ENCODE measurements around the gene ZFP3.
"Not testable (repeated sequence)": the region's sequence is repeated elsewhere in the genome, so short reads cannot be mapped to it uniquely, and the experiment has no call there.

The ZFP3 gene

DNA sequence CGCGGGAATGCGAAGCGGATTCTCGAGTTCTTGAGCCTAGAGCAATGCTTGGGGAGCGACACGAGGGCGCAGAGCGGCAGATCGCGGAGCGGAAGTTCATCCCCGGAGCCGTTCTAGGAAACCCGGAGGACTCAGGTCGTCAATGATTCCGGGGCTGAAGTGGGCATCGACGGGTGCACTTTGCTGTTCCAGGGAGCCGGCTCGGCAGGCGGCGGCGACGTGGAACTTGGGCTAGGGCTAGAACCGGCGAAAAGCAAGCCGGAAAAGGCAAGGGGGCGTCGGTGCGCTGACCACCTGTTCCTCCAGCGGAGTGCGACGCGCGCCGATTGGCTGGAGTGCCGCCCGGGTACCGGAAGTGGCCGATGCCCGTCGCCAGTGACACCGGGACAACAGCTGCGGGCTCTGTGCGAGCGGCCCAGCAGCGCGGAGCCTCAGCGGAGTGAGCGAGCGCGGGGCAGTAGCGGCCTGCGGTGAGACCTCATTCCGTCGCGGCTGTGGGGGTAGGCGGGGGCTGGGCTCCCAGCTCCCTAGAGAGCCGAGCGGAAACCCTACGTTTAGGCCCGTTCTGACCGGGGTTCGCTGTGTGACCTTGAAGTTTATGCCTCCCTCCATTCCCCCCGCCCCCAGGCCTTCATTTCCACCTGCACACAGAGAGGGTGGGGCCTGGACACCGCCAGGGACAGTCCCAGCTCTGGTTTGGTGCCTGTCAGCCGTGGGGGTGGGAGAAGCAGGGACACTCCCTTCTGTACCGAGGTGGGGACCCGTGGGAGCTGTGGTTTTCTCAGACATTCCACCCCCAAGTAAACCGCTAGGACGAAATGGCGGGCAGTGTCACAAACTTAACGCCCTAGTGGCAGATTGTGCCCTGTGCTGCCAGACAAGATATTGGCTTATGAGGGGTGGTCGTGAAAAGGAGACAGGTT lies at the start of gene ZFP3:
Gene ZFP3, plus strand, starts transcription at position 362 of the 923 bp plus-strand sequence. CDS start 13,038 bp downstream, outside the sequence.
- peak; percentile 55 for DNase-seq (ENCODE audit: low read depth)
- peak within 1 kb of the TSS; percentile 76 for H3K4me3 ChIP-seq (ENCODE audit: low read depth, low read length)

DNA sequence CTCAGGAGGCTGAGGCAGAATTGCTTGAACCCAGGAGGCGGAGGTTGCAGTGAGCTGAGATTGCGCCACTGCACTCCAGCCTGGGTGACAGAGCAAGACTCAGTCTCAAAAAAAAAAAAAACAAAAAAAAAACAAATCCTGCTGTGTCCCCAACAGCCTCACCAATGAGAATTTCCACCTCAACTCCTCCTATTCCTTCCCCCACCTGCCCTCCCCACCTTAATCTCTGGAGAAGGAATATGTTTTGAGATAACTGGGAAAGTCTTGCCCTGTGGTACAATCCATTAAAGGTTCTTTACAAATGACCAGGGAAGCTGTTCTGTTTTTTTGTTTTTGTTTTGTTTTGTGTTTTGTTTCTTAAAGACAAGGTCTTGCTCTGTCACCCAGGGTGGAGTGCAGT lies 48.1 kb upstream of the ZFP3 start:
- not testable (repeated sequence) for H3K4me3 ChIP-seq (ENCODE audit: low read depth, low read length); DNase-seq (ENCODE audit: low read depth)

DNA sequence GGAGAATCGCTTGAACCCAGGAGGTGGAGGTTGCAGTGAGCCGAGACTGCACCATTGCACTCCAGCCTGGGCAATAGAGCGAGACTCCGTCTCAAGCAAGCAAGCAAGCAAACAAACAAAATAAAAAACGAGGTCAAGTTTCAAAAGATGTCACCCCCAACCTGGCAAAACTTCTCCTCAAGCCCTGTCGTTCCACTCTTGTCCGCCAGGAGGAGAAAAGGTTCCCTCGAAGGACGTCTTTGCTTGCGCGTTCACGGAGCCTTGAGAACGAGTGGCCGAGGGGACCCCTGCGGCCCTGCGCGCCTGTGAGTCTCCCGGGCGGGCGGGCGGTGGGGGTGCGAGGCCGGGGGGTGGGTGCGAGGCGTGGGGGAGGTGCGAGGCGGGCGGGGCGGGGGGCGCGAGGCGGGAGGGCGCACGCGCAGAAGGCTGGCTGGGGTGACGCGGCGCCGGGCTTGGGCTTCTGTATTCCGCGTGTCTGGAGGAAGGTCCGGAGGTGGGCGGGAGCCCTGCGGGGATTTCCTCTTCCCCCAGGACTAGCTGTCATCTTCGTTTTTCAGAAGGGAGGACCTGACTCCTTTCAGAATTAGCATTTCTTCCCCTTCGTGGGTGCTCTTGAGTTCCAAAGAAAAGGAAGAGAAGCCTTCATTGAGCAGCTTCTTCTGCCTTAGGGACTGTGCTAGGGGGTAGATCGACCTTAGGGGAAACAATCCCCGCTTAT lies 46.7 kb upstream of the ZFP3 start:
- DNase-seq (ENCODE audit: low read depth): peak; percentile 35
- H3K4me3 ChIP-seq (ENCODE audit: low read depth, low read length): peak overlapping the region; percentile 41

DNA sequence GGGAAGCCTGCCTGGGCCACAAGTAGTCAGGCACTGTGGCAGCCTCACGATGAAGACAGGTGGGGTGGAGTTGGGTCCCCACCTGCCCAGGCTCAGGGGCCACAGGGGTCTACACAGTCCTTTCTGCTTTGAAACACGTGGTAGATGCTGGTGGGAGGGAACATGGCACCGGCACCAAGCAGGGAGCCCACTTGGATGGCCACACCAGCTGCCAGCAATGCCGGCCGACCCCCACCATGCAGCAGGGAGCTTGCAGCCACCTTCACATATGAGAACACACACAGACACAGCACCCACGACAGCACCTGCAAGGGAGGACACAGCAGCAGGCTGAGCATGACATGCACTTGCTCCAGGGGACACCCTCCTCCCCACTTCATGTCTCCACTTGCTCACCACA lies 45.4 kb upstream of the ZFP3 start:
- no peak overlapping the region for H3K4me3 ChIP-seq (ENCODE audit: low read depth, low read length)
- DNase-seq (ENCODE audit: low read depth): no peak

DNA sequence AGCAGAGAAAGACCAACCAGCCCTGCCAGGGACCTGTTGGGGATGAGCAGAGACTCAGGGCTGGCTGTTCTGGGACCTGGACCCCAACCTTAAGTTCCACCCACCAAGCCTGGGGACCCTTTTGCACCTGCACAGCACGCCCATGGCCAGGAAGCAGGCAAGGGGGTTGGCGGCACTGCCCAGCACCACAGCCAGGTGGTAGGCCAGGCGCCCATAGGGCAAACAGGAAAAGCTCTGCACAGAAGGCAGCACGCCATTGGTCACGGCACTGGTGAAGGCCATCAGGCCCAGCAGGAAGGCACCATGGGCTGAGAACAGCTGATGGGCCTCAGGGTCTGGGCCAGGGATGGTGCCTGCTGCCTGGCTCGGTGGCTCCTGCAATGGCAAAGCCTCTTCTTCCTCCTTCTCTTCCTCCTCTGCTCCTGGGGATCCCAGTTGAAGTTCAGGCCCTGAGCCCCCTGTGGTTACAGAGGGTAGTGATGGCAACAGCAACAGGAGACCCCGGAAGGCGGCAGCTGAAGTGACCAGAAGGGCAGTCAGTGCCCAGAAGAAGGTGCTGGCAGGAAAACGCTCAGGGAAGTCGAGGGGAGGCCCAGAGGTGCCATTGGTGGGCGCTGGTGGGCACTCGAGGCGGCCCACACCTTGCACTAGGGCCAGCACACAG lies 44.8 kb upstream of the ZFP3 start:
- no peak overlapping the region for H3K4me3 ChIP-seq (ENCODE audit: low read depth, low read length)
- DNase-seq (ENCODE audit: low read depth): no peak

DNA sequence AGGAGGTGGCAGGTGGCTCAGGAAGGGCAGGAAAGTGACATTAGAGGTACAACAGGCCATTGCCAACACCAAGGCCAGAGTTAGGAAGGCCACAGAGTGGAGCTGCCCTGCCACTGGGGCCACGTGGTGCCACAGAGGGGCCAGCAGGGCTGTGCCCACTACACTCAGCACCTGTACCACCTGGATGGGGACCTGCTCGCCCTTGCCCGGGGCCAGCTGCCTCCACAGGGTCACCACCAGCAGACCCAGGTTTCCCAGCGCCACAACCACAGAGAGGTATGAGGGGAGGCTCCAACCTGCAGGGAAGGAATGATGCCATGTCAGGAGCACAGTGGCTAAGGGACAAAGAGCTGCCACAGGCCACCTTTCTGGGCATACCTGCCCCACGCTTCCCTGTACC lies 44.2 kb upstream of the ZFP3 start:
- H3K4me3 ChIP-seq (ENCODE audit: low read depth, low read length): no peak overlapping the region
- no peak for DNase-seq (ENCODE audit: low read depth)

DNA sequence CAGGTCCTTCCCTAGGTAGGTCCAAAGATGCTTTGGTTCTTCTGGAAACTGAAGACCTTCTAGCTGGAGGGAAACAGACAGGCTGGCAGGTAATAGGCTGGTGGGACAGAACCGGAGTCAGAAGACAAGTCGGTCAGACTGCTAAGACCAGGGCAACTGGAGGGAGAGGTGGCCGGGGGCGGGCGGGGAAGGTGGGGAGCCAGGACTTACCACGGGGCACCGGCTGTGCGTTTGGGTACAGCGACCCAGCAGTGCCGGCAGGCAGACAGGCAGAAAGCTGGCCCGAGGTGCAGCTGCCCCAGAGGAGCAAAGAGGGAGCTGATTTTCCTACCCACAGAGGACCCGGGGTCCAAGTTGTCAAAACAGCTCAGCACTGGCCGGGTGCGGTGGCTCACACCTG lies 43.6 kb upstream of the ZFP3 start:
- DNase-seq (ENCODE audit: low read depth): no peak
- no peak overlapping the region for H3K4me3 ChIP-seq (ENCODE audit: low read depth, low read length)

DNA sequence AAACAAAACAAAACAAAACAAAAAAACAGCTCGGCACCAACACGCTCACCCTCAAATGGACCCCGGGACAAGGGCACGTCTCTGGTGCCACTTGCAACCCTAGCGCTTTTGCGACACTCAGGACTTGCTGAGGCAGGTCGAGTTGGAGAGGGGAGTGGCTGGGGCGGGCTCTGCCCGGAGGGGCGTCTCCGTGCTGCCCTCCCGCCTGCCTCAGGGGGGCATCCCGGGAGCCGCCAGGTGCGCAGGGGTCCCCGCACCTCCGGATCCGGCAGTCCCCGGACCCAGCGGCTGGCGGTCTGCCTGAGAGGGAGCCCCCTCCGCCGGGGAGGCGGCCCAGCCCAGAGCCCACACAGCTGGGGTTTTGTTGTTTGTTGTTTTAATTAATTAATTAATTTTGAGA lies 43.0 kb upstream of the ZFP3 start, which contains the start of gene SLC52A1:
Gene SLC52A1, minus strand, starts transcription at position 112 of the 400 bp plus-strand sequence. CDS start 820 bp downstream, outside the sequence.
- no peak for DNase-seq (ENCODE audit: low read depth)
- peak within 1 kb of the TSS; percentile 17 for H3K4me3 ChIP-seq (ENCODE audit: low read depth, low read length)

DNA sequence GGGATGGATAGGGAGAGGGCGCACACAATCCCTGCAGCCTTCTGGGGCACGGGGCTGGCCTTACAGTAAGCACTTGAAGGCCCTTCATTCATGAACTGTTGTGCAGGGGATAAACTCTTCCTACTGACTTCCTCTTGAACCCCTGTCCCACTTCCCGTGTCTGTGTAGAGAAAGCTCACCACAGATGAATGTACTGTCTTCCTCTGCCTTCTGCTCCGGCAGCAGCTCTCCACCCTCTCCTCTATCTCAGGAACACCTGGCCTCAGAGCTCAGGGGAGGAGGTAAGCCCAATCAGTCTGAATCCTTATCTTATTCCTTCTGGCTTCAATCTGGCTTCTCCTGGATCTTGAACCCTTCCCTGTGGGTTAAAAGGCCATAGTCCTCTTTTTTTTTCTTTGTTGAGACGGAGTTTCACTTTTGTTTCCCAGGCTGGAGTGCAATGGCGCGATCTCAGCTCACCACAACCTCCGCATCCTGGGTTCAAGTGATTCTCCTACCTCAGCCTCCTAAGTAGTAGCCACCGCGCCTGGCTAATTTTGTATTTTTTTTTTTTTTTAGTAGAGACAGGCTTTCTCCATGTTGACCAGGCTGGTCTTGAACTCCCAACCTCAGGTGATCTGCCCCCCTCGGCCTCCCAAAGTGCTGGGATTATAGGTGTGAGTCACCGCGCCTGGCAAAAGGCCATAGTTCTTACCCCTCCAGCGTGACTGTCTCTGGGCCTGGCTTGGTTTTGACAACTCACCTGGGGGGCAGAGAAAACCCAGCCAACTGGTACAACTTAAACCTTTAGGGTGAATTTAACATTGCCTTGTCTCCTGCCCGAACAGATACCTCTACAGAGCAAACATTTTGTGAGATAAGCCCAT lies 35.9 kb upstream of the ZFP3 start:
- DNase-seq (ENCODE audit: low read depth): no peak
- no peak overlapping the region for H3K4me3 ChIP-seq (ENCODE audit: low read depth, low read length)

DNA sequence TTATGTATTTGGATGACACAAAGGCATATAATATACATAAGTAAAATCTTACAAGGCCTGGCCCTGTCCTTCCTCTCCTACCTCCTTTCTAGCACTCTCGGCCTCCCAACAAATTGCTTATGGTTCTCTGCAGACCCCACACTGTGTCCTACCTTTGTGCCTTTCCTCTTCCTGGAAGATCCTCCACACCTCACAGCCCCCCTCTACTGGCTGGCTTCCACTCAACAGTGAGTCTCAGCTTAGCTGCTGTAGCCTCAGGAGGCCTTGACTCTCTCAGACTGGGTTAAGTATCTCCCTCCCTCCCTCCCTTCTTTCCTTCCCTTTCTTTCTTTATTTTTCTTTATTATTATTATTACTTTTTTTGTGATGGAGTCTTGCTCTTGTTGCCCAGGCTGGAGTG lies 34.7 kb upstream of the ZFP3 start:
- no peak for DNase-seq (ENCODE audit: low read depth)

DNA sequence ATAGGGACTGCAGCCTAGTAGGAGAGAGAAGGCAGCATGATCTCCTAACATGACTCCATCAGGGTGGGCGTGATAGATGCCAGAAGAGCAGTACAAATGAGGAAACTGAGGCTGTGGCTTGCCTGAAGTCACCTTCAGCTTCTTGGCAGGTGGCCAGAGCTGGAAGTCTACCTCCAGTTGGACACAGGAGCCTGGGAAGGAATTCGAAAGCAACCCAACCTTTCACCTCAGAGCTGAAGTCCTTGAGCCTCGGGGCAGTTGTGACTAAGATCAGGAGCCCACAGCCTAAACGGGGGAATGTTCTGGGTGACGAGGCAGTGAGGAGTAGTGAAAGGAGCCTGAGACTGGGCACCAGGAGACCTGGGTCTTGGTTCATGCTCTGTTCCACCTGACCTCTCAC lies 33.6 kb upstream of the ZFP3 start:
- DNase-seq (ENCODE audit: low read depth): no peak
- H3K4me3 ChIP-seq (ENCODE audit: low read depth, low read length): no peak overlapping the region

More for the DNA sequence above, 34.7 kb upstream of the ZFP3 start:
- H3K4me3 ChIP-seq (ENCODE audit: low read depth, low read length): no peak overlapping the region

DNA sequence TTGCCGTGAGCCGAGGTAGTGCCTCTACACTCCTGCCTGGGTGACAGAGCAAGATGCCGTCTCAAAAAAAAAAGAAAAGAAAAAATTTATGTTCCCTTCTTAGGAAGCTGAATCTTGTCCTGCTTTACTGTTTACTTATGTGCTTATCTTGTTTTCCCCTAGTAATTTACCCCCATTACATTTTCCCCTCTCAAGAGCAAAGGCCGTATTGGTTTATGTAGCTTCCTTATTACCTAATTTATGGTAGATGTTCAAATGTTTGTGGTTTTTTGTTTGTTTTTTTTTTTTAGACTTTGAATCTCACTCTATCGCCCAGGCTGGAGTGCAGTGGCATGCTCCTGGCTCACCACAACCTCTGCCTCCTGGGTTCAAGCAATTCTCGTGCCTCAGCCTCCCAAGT lies 32.8 kb upstream of the ZFP3 start:
- H3K4me3 ChIP-seq (ENCODE audit: low read depth, low read length): no peak overlapping the region
- DNase-seq (ENCODE audit: low read depth): no peak

DNA sequence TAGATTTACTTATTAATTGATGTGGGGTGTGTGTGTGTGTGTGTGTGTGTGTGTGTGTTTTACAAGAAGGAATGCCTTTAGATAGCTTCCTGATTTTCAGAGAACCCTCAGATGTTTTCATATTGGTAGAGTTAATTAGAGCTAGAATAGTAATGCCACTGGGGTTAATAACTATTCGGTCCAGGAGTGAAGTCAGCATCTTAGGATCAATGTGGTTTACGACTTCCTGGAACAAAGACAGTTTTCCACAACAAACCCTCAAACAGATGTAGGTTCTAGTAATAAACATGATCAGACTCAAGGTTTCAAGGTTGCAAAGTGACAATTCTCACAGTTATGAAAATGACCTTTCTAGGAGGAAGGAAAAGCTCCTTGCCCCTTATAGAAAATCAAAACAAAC lies 30.8 kb upstream of the ZFP3 start:
- no peak overlapping the region for H3K4me3 ChIP-seq (ENCODE audit: low read depth, low read length)
- DNase-seq (ENCODE audit: low read depth): no peak

DNA sequence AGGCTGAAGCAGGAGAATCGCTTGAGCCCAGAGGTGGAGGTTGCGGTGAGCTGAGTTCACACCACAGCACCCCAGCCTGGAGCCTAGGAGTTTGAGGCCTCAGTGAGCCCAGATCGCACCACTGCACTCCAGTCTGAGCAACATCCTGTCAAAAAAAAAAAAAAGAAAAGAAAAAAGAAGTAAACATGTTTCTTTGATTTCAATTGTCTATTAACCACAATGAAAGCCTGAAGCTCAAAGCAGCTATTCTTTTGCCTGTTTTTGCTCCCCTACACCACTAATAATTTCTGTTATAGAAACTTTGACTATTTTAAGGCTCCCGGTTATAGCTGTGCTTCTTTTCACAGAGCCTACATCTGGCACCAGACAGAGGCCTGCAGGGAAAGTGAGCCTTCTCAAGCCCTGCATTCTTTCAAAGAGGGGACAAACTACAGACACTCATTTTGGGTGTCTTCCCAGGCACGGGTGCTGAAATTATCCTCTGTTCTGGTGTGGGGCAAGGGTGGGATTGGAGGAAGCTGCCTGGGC lies 28.9 kb upstream of the ZFP3 start:
- no peak for DNase-seq (ENCODE audit: low read depth)
- H3K4me3 ChIP-seq (ENCODE audit: low read depth, low read length): no peak overlapping the region

DNA sequence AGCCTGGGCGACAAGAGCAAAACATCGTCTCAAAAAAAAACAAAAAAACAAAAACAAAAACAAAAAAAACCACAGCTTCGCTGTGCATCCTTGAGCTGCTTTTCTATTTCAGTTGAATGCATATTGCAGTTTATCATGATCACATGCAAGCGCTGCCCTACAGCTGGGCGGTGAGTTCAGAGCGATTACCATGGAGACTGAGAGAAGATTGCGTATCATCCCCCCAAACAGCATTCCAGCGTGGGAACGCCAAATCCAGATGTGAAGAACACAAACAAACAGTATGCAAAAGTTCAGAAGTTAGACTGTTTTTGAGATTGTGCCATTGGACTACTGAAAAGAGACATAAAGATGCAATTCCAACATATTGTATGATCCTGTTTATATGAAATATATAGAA lies 28.0 kb upstream of the ZFP3 start:
- H3K4me3 ChIP-seq (ENCODE audit: low read depth, low read length): no peak overlapping the region
- DNase-seq (ENCODE audit: low read depth): no peak

DNA sequence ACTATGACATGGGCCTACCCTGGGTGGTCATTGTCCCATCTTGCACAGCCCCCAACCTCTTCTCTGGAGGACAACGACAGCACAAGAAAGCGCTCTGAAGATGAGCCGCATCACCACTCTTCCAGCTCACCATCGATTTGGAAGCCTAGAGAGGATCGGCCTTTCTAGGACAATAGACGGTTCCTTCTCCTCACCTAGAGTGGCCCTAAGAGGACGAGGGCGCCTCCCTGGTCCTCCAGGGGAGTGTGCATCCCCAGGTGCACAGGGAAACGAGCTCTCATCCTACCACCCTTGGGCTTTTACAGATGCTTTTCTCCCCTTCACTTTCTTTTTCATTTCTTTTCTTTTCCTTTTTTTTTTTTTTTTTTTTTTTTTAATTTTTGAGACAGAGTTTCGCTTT lies 22.7 kb upstream of the ZFP3 start:
- DNase-seq (ENCODE audit: low read depth): no peak
- H3K4me3 ChIP-seq (ENCODE audit: low read depth, low read length): no peak overlapping the region

DNA sequence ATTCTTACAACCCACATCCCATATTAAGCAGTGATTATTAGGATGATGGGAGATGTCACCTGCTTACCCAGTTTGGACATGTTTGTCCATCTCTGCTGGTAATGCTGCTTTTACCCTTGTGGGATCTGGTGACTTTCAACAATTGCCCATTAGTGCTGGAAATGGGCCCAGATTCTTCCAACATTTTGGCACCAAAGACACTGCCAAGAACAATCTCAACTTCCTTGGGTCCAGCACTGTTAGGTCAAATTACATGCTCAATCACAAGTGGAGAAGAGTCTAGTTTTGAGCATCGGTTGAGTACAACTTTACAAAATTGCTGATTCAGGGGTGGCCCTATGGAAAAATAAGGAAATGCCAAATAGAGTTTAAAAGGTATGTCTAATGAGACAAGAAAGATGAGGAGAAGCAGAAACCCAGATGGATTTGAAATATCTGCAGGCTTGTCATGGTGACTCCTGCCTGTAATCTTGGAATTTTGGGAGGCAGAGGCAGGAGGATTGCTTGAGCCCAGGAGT lies 13.0 kb upstream of the ZFP3 start:
- no peak overlapping the region for H3K4me3 ChIP-seq (ENCODE audit: low read depth, low read length)
- DNase-seq (ENCODE audit: low read depth): no peak

DNA sequence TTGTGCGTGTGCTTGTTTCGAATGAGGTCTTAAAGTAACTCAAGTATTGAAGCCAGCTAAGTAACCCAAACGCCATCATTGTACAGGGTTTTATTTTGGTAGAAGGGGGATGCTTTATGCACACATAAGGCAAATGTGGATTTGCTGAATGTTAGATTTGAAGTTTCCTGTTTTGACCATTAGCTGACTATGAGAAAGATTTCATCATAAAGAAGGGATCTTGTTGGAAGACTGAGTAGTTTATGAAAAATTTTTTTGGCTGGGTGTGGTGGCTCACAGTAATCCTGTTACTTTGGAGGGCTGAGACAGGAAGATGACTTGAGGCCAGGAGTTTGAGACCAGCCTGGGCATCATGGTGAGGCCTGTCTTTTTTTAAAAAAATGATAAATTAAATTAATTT lies 10.0 kb upstream of the ZFP3 start:
- no peak for DNase-seq (ENCODE audit: low read depth)
- no peak overlapping the region for H3K4me3 ChIP-seq (ENCODE audit: low read depth, low read length)

DNA sequence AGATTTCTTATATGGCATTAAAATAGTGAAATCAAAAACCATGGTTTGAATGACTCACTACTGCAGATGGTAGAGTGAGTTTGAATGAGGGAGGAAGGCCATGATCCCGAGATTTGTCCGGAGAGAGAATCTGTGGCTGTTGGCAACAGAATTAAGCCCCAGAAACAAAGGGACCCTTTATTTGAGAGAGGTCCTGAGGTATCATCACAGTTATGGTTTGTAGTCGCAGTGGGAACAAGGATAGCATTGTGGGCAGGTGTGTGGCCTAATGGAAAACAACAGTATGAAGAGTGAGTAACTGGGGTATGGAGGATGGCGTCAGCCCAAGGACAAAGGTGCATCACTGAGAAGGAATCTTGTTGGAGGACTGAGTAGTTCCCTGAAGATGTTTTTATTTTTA lies 8.5 kb upstream of the ZFP3 start:
- DNase-seq (ENCODE audit: low read depth): no peak
- no peak overlapping the region for H3K4me3 ChIP-seq (ENCODE audit: low read depth, low read length)
